ENCODE results near the gene ACTR2. TPM values are rescaled to one million over a fixed set of nuclear protein-coding genes. Genes with fewer than 3 reads are reported as not detected.

ACTR2 gene
- total RNA-seq, 1 experiment from 2014 or later: 347 TPM

- CTCF ChIA-PET: no interaction called here
Measured at GRCh38 chr2:65212115-65212514, 15.5 kb upstream of the ACTR2 start.

GRCh38 chr2:65212619-65213018 is 15.0 kb upstream of the ACTR2 start:
- H3K27me3 ChIP-seq (ENCODE audit: control insufficient read depth, insufficient read depth, low read length): no peaks in the 10 kb centered on the region
- DNase-seq (ENCODE audit: low read depth, low spot score) (no peak), ATAC-seq (no peak)
- in situ Hi-C loops (cut with HindIII; ENCODE audit: low pct_unique_long_range_greater_than_20kb, low sequenced_read_pairs) (no loop called here), intact Hi-C loops (cut with micrococcal nuclease; ENCODE audit: unreplicated experiment) (no loop called here)
- H3K4me3 ChIP-seq (ENCODE audit: low read depth in 2 of 2, low read length in 2 of 2): no peak overlapping the region
- H3K4me1 ChIP-seq (ENCODE audit: control insufficient read depth, insufficient read depth, low read length): no peaks in the 10 kb centered on the region
- POLR2A ChIA-PET: interaction anchor here (0.5 to 0.7 kb wide), 2 partner anchors 107 to 224 kb away, joined by 3 read pairs; no protein-coding TSS in a partner anchor
- H3K36me3 ChIP-seq (ENCODE audit: control insufficient read depth, insufficient read depth, low read length): no peaks in the 10 kb centered on the region
- CTCF ChIA-PET: no interaction called here
- BruUV-seq (replicated peaks): no TSS peak
- no peaks in the 10 kb centered on the region for H3K9me3 ChIP-seq (ENCODE audit: control insufficient read depth, insufficient read depth, low read depth, low read length)
- TF ChIP-seq CTCF (IDR thresholded peaks at IDR 0.05): no peak
- peak; percentile 69; the same call in 1 of the 2 replicates for TF ChIP-seq TCF7L2 (IDR thresholded peaks at IDR 0.05; ENCODE audit: low read depth, low read length)
- TF ChIP-seq POLR2AphosphoS5 (IDR thresholded peaks at IDR 0.05; ENCODE audit: low read depth, low read length): no peak
- no peak for TF ChIP-seq REST (IDR thresholded peaks at IDR 0.05; ENCODE audit: insufficient read depth in 1 of 2, low read depth in 2 of 2, low read length in 1 of 2)
- no peak for TF ChIP-seq SIN3A (IDR thresholded peaks at IDR 0.05; ENCODE audit: borderline replicate concordance, insufficient read depth, low read depth, low read length)
- no peak overlapping the region for H3K27ac ChIP-seq (ENCODE audit: low read length)

More at GRCh38 chr2:65212115-65212514, 15.5 kb upstream of the ACTR2 start:
- no peaks in the 10 kb centered on the region for H3K36me3 ChIP-seq (ENCODE audit: control insufficient read depth, insufficient read depth, low read length)
- H3K4me3 ChIP-seq (ENCODE audit: low read depth in 2 of 2, low read length in 2 of 2): no peak overlapping the region
- intact Hi-C loops (cut with micrococcal nuclease; ENCODE audit: unreplicated experiment): no loop called here
- in situ Hi-C loops (cut with HindIII; ENCODE audit: low pct_unique_long_range_greater_than_20kb, low sequenced_read_pairs): no loop called here
- no TSS peak for BruUV-seq (replicated peaks)
- ATAC-seq: no peak
- H3K27me3 ChIP-seq (ENCODE audit: control insufficient read depth, insufficient read depth, low read length): no peaks in the 10 kb centered on the region
- POLR2A ChIA-PET: interaction anchor here (0.7 kb wide), 1 partner anchor 224 kb away, joined by 3 read pairs; no protein-coding TSS in a partner anchor
- TF ChIP-seq REST (IDR thresholded peaks at IDR 0.05; ENCODE audit: insufficient read depth in 1 of 2, low read depth in 2 of 2, low read length in 1 of 2) (no peak), SIN3A (IDR thresholded peaks at IDR 0.05; ENCODE audit: borderline replicate concordance, insufficient read depth, low read depth, low read length) (no peak), POLR2AphosphoS5 (IDR thresholded peaks at IDR 0.05; ENCODE audit: low read depth, low read length) (no peak)
- DNase-seq (ENCODE audit: low read depth, low spot score): no peak
- H3K4me1 ChIP-seq (ENCODE audit: control insufficient read depth, insufficient read depth, low read length): no peaks in the 10 kb centered on the region
- H3K9me3 ChIP-seq (ENCODE audit: control insufficient read depth, insufficient read depth, low read depth, low read length): no peaks in the 10 kb centered on the region
- no peak overlapping the region for H3K27ac ChIP-seq (ENCODE audit: low read length)
